HEK293 (cell line): ENCODE data around the gene LINGO1.
A peak's percentile ranks its signal among the peaks of the same experiment; 100 is the strongest.

Experiments used
- FEZF1 ChIP-seq: fragments of 450-650 bp; formaldehyde crosslinking; IDR thresholded peaks from 2 replicates; pipeline ENCODE4 v1.5.1; 2016; ENCODE audit warnings: missing biosample characterization, missing genetic modification characterization
- KLF10 ChIP-seq: fragments of 450-650 bp; IDR thresholded peaks from 2 replicates; pipeline ENCODE4 v1.5.1; 2018; ENCODE audit warnings: missing biosample characterization, mild to moderate bottlenecking, missing genetic modification characterization
- SP7 ChIP-seq: fragments of 450-650 bp; formaldehyde crosslinking; IDR thresholded peaks from 2 replicates; pipeline ENCODE4 v1.5.1; 2016; ENCODE audit warnings: missing biosample characterization, missing genetic modification characterization
- ZBTB1 ChIP-seq: fragments of 450-650 bp; formaldehyde crosslinking; IDR thresholded peaks from 2 replicates; pipeline ENCODE4 v1.5.1; 2016; ENCODE audit warnings: missing biosample characterization, missing genetic modification characterization
- ZBTB20 ChIP-seq: fragments of 450-650 bp; formaldehyde crosslinking; IDR thresholded peaks from 2 replicates; pipeline ENCODE4 v1.5.1; 2016; ENCODE audit warnings: missing biosample characterization, missing genetic modification characterization
- ZBTB21 ChIP-seq: fragments of 450-650 bp; formaldehyde crosslinking; IDR thresholded peaks from 2 replicates; pipeline ENCODE4 v1.5.1; 2017; ENCODE audit warnings: missing biosample characterization, missing genetic modification characterization
- ZFHX2 ChIP-seq: fragments of 450-650 bp; formaldehyde crosslinking; conservative IDR thresholded peaks from 2 replicates; pipeline ENCODE4 v1.5.1; 2016; ENCODE audit warnings: missing biosample characterization, missing genetic modification characterization
- ZFP41 ChIP-seq: fragments of 450-650 bp; formaldehyde crosslinking; IDR thresholded peaks from 2 replicates; pipeline ENCODE4 v1.5.1; 2016; ENCODE audit warnings: missing biosample characterization, missing genetic modification characterization, borderline replicate concordance
- ZNF302 ChIP-seq: fragments of 450-650 bp; formaldehyde crosslinking; IDR thresholded peaks from 2 replicates; pipeline ENCODE4 v1.5.1; 2016; ENCODE audit warnings: missing biosample characterization, missing genetic modification characterization, low read depth
- ZNF324 ChIP-seq: fragments of 450-650 bp; formaldehyde crosslinking; IDR thresholded peaks from 2 replicates; pipeline ENCODE4 v1.5.1; 2016; ENCODE audit warnings: missing biosample characterization, missing genetic modification characterization
- ZNF350 ChIP-seq: fragments of 450-650 bp; formaldehyde crosslinking; IDR thresholded peaks from 2 replicates; pipeline ENCODE4 v1.5.0; 2017; ENCODE audit warnings: missing biosample characterization, mild to moderate bottlenecking, missing genetic modification characterization
- ZNF473 ChIP-seq: fragments of 450-650 bp; formaldehyde crosslinking; IDR thresholded peaks from 2 replicates; pipeline ENCODE4 v1.5.1; 2017; ENCODE audit warnings: missing biosample characterization, missing genetic modification characterization
- ZNF501 ChIP-seq: fragments of 450-650 bp; formaldehyde crosslinking; IDR thresholded peaks from 2 replicates; pipeline ENCODE4 v1.5.1; 2016; ENCODE audit warnings: missing biosample characterization, missing genetic modification characterization
- ZNF600 ChIP-seq: fragments of 450-650 bp; formaldehyde crosslinking; IDR thresholded peaks from 2 replicates; pipeline ENCODE4 v1.5.1; 2016; ENCODE audit warnings: missing biosample characterization, missing genetic modification characterization
- ZNF621 ChIP-seq: fragments of 450-650 bp; formaldehyde crosslinking; IDR thresholded peaks from 2 replicates; pipeline ENCODE4 v1.5.1; 2017; ENCODE audit warnings: missing biosample characterization, missing genetic modification characterization
- ZNF660 ChIP-seq: fragments of 450-650 bp; IDR thresholded peaks from 2 replicates; pipeline ENCODE4 v1.5.1; 2018; ENCODE audit warnings: missing biosample characterization, mild to moderate bottlenecking, missing genetic modification characterization
- ZNF776 ChIP-seq: fragments of 450-650 bp; formaldehyde crosslinking; IDR thresholded peaks from 2 replicates; pipeline ENCODE4 v1.5.0; 2017; ENCODE audit warnings: missing biosample characterization, missing genetic modification characterization, borderline replicate concordance
- ZNF785 ChIP-seq: fragments of 450-650 bp; formaldehyde crosslinking; IDR thresholded peaks from 2 replicates; pipeline ENCODE4 v1.5.1; 2016; ENCODE audit warnings: missing biosample characterization, missing genetic modification characterization
- ZSCAN23 ChIP-seq: fragments of 450-650 bp; formaldehyde crosslinking; IDR thresholded peaks from 2 replicates; pipeline ENCODE4 v1.5.1; 2016; ENCODE audit warnings: missing biosample characterization, missing genetic modification characterization
- TF ChIP-seq, protein P1 (sequence below): fragments of 450-650 bp; formaldehyde crosslinking; IDR thresholded peaks from 2 replicates; pipeline ENCODE4 v1.5.1; 2016; ENCODE audit warnings: missing biosample characterization, missing genetic modification characterization, borderline replicate concordance
- TF ChIP-seq, protein P2 (sequence below): fragments of 450-650 bp; IDR thresholded peaks from 2 replicates; pipeline ENCODE4 v1.5.1; 2018; ENCODE audit warnings: missing biosample characterization, mild to moderate bottlenecking, missing genetic modification characterization
- TF ChIP-seq, protein P3 (sequence below): sonication (generic); formaldehyde crosslinking; IDR thresholded peaks from 2 replicates; pipeline ENCODE4 v1.8.1; 2022; ENCODE audit warnings: mild to moderate bottlenecking, moderate library complexity, missing genetic modification reagents
- TF ChIP-seq, protein P4 (sequence below): fragments of 450-650 bp; formaldehyde crosslinking; IDR thresholded peaks from 2 replicates; pipeline ENCODE4 v1.5.1; 2016; ENCODE audit warnings: missing biosample characterization, missing genetic modification characterization
- TF ChIP-seq, protein P5 (sequence below): fragments of 450-650 bp; formaldehyde crosslinking; IDR thresholded peaks from 2 replicates; pipeline ENCODE4 v1.5.1; 2017; ENCODE audit warnings: missing biosample characterization, missing genetic modification characterization
- TF ChIP-seq, protein P6 (sequence below): fragments of 450-650 bp; formaldehyde crosslinking; IDR thresholded peaks from 2 replicates; pipeline ENCODE4 v1.5.1; 2017; ENCODE audit warnings: missing biosample characterization, missing genetic modification characterization
- TF ChIP-seq, protein P7 (sequence below): fragments of 450-650 bp; formaldehyde crosslinking; IDR thresholded peaks from 2 replicates; pipeline ENCODE4 v1.5.1; 2017; ENCODE audit warnings: missing biosample characterization, missing genetic modification characterization

Gene LINGO1

DNA sequence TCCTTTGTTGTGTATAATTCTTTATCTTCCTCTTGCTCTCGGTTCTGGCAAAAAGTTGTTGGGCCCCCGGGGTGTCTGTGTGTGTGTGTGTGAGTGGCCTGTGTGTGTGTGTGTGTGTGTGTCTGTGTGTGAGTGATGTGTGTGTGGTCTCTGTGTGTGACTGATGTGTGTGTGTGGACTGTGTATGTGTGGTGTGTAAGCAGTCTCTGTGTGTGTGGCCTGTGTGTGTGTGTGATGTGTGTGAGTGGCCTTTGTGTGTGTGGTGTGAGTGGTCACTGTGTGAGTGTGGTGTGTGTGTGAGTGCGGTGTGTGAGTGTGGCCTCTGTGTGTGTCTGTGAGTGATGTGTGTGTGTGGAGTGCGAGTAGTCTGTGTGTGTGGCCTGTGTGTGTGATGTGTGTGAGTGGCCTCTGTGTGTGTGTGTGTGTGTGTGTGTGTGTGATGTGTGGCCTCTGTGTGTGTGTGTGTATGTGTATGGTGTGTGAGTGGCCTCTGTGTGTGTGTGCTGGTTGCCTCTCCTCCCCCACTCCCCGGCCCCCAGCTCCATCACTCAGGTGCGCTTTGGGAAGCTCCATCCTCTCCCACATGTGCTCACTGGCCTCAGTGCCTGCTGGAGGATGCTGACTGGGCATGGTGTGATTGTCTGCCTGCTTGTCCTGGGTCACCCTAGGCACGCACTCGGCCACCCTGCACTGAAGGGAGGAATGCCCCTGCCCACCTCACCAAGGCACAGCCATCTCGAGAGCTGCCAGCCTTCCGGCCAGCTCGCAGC, 8.8 kb downstream of the LINGO1 start (continued):
- TF ChIP-seq, protein P1, sequence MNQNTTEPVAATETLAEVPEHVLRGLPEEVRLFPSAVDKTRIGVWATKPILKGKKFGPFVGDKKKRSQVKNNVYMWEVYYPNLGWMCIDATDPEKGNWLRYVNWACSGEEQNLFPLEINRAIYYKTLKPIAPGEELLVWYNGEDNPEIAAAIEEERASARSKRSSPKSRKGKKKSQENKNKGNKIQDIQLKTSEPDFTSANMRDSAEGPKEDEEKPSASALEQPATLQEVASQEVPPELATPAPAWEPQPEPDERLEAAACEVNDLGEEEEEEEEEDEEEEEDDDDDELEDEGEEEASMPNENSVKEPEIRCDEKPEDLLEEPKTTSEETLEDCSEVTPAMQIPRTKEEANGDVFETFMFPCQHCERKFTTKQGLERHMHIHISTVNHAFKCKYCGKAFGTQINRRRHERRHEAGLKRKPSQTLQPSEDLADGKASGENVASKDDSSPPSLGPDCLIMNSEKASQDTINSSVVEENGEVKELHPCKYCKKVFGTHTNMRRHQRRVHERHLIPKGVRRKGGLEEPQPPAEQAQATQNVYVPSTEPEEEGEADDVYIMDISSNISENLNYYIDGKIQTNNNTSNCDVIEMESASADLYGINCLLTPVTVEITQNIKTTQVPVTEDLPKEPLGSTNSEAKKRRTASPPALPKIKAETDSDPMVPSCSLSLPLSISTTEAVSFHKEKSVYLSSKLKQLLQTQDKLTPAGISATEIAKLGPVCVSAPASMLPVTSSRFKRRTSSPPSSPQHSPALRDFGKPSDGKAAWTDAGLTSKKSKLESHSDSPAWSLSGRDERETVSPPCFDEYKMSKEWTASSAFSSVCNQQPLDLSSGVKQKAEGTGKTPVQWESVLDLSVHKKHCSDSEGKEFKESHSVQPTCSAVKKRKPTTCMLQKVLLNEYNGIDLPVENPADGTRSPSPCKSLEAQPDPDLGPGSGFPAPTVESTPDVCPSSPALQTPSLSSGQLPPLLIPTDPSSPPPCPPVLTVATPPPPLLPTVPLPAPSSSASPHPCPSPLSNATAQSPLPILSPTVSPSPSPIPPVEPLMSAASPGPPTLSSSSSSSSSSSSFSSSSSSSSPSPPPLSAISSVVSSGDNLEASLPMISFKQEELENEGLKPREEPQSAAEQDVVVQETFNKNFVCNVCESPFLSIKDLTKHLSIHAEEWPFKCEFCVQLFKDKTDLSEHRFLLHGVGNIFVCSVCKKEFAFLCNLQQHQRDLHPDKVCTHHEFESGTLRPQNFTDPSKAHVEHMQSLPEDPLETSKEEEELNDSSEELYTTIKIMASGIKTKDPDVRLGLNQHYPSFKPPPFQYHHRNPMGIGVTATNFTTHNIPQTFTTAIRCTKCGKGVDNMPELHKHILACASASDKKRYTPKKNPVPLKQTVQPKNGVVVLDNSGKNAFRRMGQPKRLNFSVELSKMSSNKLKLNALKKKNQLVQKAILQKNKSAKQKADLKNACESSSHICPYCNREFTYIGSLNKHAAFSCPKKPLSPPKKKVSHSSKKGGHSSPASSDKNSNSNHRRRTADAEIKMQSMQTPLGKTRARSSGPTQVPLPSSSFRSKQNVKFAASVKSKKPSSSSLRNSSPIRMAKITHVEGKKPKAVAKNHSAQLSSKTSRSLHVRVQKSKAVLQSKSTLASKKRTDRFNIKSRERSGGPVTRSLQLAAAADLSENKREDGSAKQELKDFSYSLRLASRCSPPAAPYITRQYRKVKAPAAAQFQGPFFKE (tag by site-specific recombination), result no peak
- TF ChIP-seq ZBTB20 (tag by site-specific recombination), result no peak
- TF ChIP-seq, protein P2, sequence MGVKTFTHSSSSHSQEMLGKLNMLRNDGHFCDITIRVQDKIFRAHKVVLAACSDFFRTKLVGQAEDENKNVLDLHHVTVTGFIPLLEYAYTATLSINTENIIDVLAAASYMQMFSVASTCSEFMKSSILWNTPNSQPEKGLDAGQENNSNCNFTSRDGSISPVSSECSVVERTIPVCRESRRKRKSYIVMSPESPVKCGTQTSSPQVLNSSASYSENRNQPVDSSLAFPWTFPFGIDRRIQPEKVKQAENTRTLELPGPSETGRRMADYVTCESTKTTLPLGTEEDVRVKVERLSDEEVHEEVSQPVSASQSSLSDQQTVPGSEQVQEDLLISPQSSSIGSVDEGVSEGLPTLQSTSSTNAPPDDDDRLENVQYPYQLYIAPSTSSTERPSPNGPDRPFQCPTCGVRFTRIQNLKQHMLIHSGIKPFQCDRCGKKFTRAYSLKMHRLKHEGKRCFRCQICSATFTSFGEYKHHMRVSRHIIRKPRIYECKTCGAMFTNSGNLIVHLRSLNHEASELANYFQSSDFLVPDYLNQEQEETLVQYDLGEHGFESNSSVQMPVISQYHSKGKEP (tag by site-specific recombination), result no peak
- TF ChIP-seq ZBTB1 (tag by site-specific recombination), result no peak
- peak; percentile 90 for TF ChIP-seq ZNF621 (tag by site-specific recombination)
- TF ChIP-seq SP7 (tag by site-specific recombination), result no peak
- no peak for TF ChIP-seq ZNF600 (tag by site-specific recombination)
- TF ChIP-seq, protein P3, sequence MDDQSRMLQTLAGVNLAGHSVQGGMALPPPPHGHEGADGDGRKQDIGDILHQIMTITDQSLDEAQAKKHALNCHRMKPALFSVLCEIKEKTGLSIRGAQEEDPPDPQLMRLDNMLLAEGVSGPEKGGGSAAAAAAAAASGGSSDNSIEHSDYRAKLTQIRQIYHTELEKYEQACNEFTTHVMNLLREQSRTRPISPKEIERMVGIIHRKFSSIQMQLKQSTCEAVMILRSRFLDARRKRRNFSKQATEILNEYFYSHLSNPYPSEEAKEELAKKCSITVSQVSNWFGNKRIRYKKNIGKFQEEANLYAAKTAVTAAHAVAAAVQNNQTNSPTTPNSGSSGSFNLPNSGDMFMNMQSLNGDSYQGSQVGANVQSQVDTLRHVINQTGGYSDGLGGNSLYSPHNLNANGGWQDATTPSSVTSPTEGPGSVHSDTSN (CRISPR knock-in tag), result no peak
- TF ChIP-seq ZBTB21 (tag by site-specific recombination), result no peak
- TF ChIP-seq, protein P4, sequence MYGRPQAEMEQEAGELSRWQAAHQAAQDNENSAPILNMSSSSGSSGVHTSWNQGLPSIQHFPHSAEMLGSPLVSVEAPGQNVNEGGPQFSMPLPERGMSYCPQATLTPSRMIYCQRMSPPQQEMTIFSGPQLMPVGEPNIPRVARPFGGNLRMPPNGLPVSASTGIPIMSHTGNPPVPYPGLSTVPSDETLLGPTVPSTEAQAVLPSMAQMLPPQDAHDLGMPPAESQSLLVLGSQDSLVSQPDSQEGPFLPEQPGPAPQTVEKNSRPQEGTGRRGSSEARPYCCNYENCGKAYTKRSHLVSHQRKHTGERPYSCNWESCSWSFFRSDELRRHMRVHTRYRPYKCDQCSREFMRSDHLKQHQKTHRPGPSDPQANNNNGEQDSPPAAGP (tag by site-specific recombination), result no peak
- no peak for TF ChIP-seq ZSCAN23
- TF ChIP-seq ZNF350 (tag by site-specific recombination), result no peak
- no peak for TF ChIP-seq KLF10 (tag by site-specific recombination)
- TF ChIP-seq, protein P5, sequence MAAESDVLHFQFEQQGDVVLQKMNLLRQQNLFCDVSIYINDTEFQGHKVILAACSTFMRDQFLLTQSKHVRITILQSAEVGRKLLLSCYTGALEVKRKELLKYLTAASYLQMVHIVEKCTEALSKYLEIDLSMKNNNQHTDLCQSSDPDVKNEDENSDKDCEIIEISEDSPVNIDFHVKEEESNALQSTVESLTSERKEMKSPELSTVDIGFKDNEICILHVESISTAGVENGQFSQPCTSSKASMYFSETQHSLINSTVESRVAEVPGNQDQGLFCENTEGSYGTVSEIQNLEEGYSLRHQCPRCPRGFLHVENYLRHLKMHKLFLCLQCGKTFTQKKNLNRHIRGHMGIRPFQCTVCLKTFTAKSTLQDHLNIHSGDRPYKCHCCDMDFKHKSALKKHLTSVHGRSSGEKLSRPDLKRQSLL (tag by site-specific recombination), result no peak; the same call in 1 of the 2 replicates
- TF ChIP-seq ZFP41, result no peak
- TF ChIP-seq FEZF1 (tag by site-specific recombination), result no peak
- TF ChIP-seq ZNF302 (tag by site-specific recombination), result no peak
- TF ChIP-seq, protein P6, sequence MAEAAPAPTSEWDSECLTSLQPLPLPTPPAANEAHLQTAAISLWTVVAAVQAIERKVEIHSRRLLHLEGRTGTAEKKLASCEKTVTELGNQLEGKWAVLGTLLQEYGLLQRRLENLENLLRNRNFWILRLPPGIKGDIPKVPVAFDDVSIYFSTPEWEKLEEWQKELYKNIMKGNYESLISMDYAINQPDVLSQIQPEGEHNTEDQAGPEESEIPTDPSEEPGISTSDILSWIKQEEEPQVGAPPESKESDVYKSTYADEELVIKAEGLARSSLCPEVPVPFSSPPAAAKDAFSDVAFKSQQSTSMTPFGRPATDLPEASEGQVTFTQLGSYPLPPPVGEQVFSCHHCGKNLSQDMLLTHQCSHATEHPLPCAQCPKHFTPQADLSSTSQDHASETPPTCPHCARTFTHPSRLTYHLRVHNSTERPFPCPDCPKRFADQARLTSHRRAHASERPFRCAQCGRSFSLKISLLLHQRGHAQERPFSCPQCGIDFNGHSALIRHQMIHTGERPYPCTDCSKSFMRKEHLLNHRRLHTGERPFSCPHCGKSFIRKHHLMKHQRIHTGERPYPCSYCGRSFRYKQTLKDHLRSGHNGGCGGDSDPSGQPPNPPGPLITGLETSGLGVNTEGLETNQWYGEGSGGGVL (tag by site-specific recombination), result peak; percentile 66
- TF ChIP-seq ZNF660 (tag by site-specific recombination), result no peak
- peak; percentile 20; the same call in 1 of the 2 replicates for TF ChIP-seq ZFHX2
- peak; percentile 80; the same call in 1 of the 2 replicates for TF ChIP-seq ZNF776 (tag by site-specific recombination)
- TF ChIP-seq ZNF324 (tag by site-specific recombination), result 0 out of 2 replicates have a peak, but pooled peaks have one; percentile 20
- peak; percentile 60; the same call in 1 of the 2 replicates for TF ChIP-seq ZNF785
- TF ChIP-seq ZNF501, result no peak
- TF ChIP-seq, protein P7, sequence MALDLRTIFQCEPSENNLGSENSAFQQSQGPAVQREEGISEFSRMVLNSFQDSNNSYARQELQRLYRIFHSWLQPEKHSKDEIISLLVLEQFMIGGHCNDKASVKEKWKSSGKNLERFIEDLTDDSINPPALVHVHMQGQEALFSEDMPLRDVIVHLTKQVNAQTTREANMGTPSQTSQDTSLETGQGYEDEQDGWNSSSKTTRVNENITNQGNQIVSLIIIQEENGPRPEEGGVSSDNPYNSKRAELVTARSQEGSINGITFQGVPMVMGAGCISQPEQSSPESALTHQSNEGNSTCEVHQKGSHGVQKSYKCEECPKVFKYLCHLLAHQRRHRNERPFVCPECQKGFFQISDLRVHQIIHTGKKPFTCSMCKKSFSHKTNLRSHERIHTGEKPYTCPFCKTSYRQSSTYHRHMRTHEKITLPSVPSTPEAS (tag by site-specific recombination), result peak; percentile 97
- TF ChIP-seq ZNF473, result peak; percentile 97
